ENCODE results near the gene FGF12.

Gene FGF12

GRCh38 chr3:192433704-192434103, 293.6 kb downstream of the FGF12 start:
- no peak overlapping the region for H4K91ac ChIP-seq (ENCODE audit: low read length)
- no peak overlapping the region for H3K4ac ChIP-seq (ENCODE audit: low read depth in 1 of 2, low read length in 2 of 2)
- no peak overlapping the region for H2BK5ac ChIP-seq (ENCODE audit: low read depth, low read length, poor library complexity, severe bottlenecking)
- peaks cover 0 to 10% of the 10 kb centered on the region in 2 experiments for H3K27me3 ChIP-seq (ENCODE audit: control insufficient read depth in 1 of 2, insufficient read depth in 1 of 2, low read length in 2 of 2)
- H2BK12ac ChIP-seq (ENCODE audit: low read length in 2 of 2): no peak overlapping the region
- no peaks in the 10 kb centered on the region for H3K9me3 ChIP-seq (ENCODE audit: control insufficient read depth, low read length)
- peak overlapping the region; percentile 38 for H3K4me2 ChIP-seq (ENCODE audit: low read length, poor library complexity, severe bottlenecking)
- no peak overlapping the region for H3K14ac ChIP-seq (ENCODE audit: low read length in 2 of 2)
- H3K4me3 ChIP-seq (ENCODE audit: insufficient read depth in 1 of 2, low read depth in 1 of 2, low read length in 2 of 2): no peak overlapping the region
- H2BK15ac ChIP-seq (ENCODE audit: low read depth, poor library complexity, severe bottlenecking): no peak overlapping the region
- H3K18ac ChIP-seq (ENCODE audit: low read depth in 1 of 2, low read length in 2 of 2): no peak overlapping the region
- H3K27ac ChIP-seq (ENCODE audit: low read length, poor library complexity, severe bottlenecking): peak overlapping the region; percentile 70
- DNase-seq: no peak
- H2AK5ac ChIP-seq (ENCODE audit: low read length, severe bottlenecking): no peak overlapping the region
- no peak overlapping the region for H3K23ac ChIP-seq (ENCODE audit: low read length in 2 of 2)
- 80% methylated on average over 4 of the region's 5 CpGs for WGBS
- H2AFZ ChIP-seq (ENCODE audit: low read depth, low read length): no peak overlapping the region
- peaks cover 3% of the 10 kb centered on the region for H3K4me1 ChIP-seq (ENCODE audit: control insufficient read depth, insufficient read depth, low read depth, low read length)
- H3K79me1 ChIP-seq (replicated peaks; ENCODE audit: low read length, poor library complexity, severe bottlenecking): no peaks in the 10 kb centered on the region
- no peaks in the 10 kb centered on the region for H3K36me3 ChIP-seq (ENCODE audit: control insufficient read depth in 1 of 2, insufficient read depth in 2 of 2, low read depth in 1 of 2, low read length in 2 of 2)
- no peak overlapping the region for H3K9ac ChIP-seq (ENCODE audit: low read length)
- no peak overlapping the region for H4K8ac ChIP-seq (ENCODE audit: low read length)
- H2BK120ac ChIP-seq (ENCODE audit: low read depth, low read length): no peak overlapping the region

- Histone ChIP-seq H3K18ac (ENCODE audit: low read depth in 1 of 2, low read length in 2 of 2) (no peak overlapping the region), H2BK120ac (ENCODE audit: low read depth, low read length) (no peak overlapping the region), H3K9me3 (ENCODE audit: control insufficient read depth, low read length) (no peaks in the 10 kb centered on the region), H3K27ac (ENCODE audit: low read length, poor library complexity, severe bottlenecking) (no peak overlapping the region), H3K36me3 (ENCODE audit: control insufficient read depth in 1 of 2, insufficient read depth in 2 of 2, low read depth in 1 of 2, low read length in 2 of 2) (no peaks in the 10 kb centered on the region), H3K4me3 (ENCODE audit: insufficient read depth in 1 of 2, low read depth in 1 of 2, low read length in 2 of 2) (no peak overlapping the region), H3K23ac (ENCODE audit: low read length in 2 of 2) (no peak overlapping the region), H4K8ac (ENCODE audit: low read length) (no peak overlapping the region), H2BK12ac (ENCODE audit: low read length in 2 of 2) (no peak overlapping the region), H2AFZ (ENCODE audit: low read depth, low read length) (no peak overlapping the region), H3K79me1 (replicated peaks; ENCODE audit: low read length, poor library complexity, severe bottlenecking) (no peaks in the 10 kb centered on the region), H3K9ac (ENCODE audit: low read length) (no peak overlapping the region), H2BK5ac (ENCODE audit: low read depth, low read length, poor library complexity, severe bottlenecking) (no peak overlapping the region), H3K27me3 (ENCODE audit: control insufficient read depth in 1 of 2, insufficient read depth in 1 of 2, low read length in 2 of 2) (peaks cover 0 to 5% of the 10 kb centered on the region in 2 experiments), H4K91ac (ENCODE audit: low read length) (no peak overlapping the region), H3K14ac (ENCODE audit: low read length in 2 of 2) (no peak overlapping the region), H2AK5ac (ENCODE audit: low read length, severe bottlenecking) (no peak overlapping the region), H2BK15ac (ENCODE audit: low read depth, poor library complexity, severe bottlenecking) (no peak overlapping the region), H3K4ac (ENCODE audit: low read depth in 1 of 2, low read length in 2 of 2) (no peak overlapping the region), H3K4me2 (ENCODE audit: low read length, poor library complexity, severe bottlenecking) (no peak overlapping the region), H3K4me1 (ENCODE audit: control insufficient read depth, insufficient read depth, low read depth, low read length) (no peaks in the 10 kb centered on the region)
- no peak for DNase-seq
- 100% methylated on average over 2 of the region's 2 CpGs for WGBS
Measured at GRCh38 chr3:192422997-192423342, 304.4 kb downstream of the FGF12 start.

DNA sequence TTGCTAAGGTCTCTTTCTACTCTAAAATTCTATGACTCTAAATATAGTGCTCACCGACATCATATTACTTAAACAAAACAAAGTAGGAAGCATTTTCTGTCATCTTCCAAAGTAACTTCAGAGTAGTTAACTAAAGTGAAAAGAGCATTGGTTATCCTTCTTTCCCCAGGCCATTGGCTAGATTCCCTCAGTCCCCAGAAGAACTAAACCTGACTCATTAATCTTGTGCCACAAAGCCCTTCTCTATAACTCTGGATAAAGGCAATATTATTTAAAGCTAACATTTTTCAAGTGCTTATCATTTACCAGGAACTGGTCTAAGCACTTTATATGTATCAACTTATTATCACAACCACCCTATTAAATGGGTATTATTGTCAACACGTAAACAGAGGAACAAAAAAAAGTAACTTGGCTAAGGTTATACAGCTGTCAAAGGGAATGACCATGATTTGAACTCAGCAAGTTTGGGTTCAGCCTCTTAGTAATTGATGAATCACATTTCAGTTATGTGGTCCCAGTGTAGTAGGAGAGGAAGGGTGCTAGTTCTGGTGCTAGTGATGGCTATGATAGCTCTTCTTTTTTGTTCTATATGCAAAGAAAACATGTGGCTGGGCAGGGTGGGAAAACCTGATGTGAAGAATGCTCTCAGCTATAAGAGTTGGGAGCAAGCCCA, 304.9 kb downstream of the FGF12 start:
- no peak overlapping the region for H3K9ac ChIP-seq (ENCODE audit: low read length)
- no peak overlapping the region for H4K8ac ChIP-seq (ENCODE audit: low read length)
- no peak overlapping the region for H4K91ac ChIP-seq (ENCODE audit: low read length)
- H3K18ac ChIP-seq (ENCODE audit: low read depth in 1 of 2, low read length in 2 of 2): no peak overlapping the region
- DNase-seq: no peak
- no peak overlapping the region for H2BK5ac ChIP-seq (ENCODE audit: low read depth, low read length, poor library complexity, severe bottlenecking)
- no peak overlapping the region for H2BK12ac ChIP-seq (ENCODE audit: low read length in 2 of 2)
- no peaks in the 10 kb centered on the region for H3K27me3 ChIP-seq (ENCODE audit: control insufficient read depth in 1 of 2, insufficient read depth in 1 of 2, low read length in 2 of 2)
- H3K79me1 ChIP-seq (replicated peaks; ENCODE audit: low read length, poor library complexity, severe bottlenecking): no peaks in the 10 kb centered on the region
- no peak overlapping the region for H3K14ac ChIP-seq (ENCODE audit: low read length in 2 of 2)
- H3K27ac ChIP-seq (ENCODE audit: low read length, poor library complexity, severe bottlenecking): no peak overlapping the region
- no peaks in the 10 kb centered on the region for H3K36me3 ChIP-seq (ENCODE audit: control insufficient read depth in 1 of 2, insufficient read depth in 2 of 2, low read depth in 1 of 2, low read length in 2 of 2)
- no peak overlapping the region for H2AK5ac ChIP-seq (ENCODE audit: low read length, severe bottlenecking)
- no peaks in the 10 kb centered on the region for H3K9me3 ChIP-seq (ENCODE audit: control insufficient read depth, low read length)
- WGBS: 87% methylated on average over 2 of the region's 2 CpGs
- H3K4me3 ChIP-seq (ENCODE audit: insufficient read depth in 1 of 2, low read depth in 1 of 2, low read length in 2 of 2): no peak overlapping the region
- H3K4me2 ChIP-seq (ENCODE audit: low read length, poor library complexity, severe bottlenecking): no peak overlapping the region
- H3K4me1 ChIP-seq (ENCODE audit: control insufficient read depth, insufficient read depth, low read depth, low read length): no peaks in the 10 kb centered on the region
- H3K23ac ChIP-seq (ENCODE audit: low read length in 2 of 2): no peak overlapping the region
- H3K4ac ChIP-seq (ENCODE audit: low read depth in 1 of 2, low read length in 2 of 2): no peak overlapping the region
- H2AFZ ChIP-seq (ENCODE audit: low read depth, low read length): no peak overlapping the region
- no peak overlapping the region for H2BK120ac ChIP-seq (ENCODE audit: low read depth, low read length)
- no peak overlapping the region for H2BK15ac ChIP-seq (ENCODE audit: low read depth, poor library complexity, severe bottlenecking)

DNA sequence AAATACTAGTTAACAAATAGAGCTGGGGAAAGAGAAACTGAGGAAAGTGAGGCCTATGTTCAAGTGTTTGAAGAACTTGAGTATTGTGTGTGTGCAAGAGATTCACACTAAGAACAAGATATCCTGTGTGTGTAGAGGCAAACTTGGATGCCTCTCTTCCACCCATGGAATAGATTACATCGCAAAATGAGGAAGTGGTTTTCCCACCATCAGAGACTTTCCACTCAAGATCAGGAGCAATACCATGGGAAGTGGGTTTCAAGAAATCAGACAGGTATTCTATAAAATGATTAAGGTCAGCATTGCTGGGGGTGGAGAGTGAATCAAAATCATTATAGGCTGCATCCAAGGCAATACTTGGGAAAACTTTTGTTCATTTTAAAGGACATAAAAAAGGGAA, 308.0 kb downstream of the FGF12 start:
- DNase-seq: no peak
- no peaks in the 10 kb centered on the region for H3K79me1 ChIP-seq (replicated peaks; ENCODE audit: low read length, poor library complexity, severe bottlenecking)
- no peak overlapping the region for H3K27ac ChIP-seq (ENCODE audit: low read length, poor library complexity, severe bottlenecking)

More for the DNA sequence above, 308.0 kb downstream of the FGF12 start:
- H3K4me2 ChIP-seq (ENCODE audit: low read length, poor library complexity, severe bottlenecking): no peak overlapping the region
- H3K36me3 ChIP-seq (ENCODE audit: control insufficient read depth in 1 of 2, insufficient read depth in 2 of 2, low read depth in 1 of 2, low read length in 2 of 2): no peaks in the 10 kb centered on the region
- no peak overlapping the region for H3K4ac ChIP-seq (ENCODE audit: low read depth in 1 of 2, low read length in 2 of 2)
- H2AK5ac ChIP-seq (ENCODE audit: low read length, severe bottlenecking): no peak overlapping the region
- H2AFZ ChIP-seq (ENCODE audit: low read depth, low read length): no peak overlapping the region
- H3K14ac ChIP-seq (ENCODE audit: low read length in 2 of 2): no peak overlapping the region
- no peak overlapping the region for H3K9ac ChIP-seq (ENCODE audit: low read length)
- no peak overlapping the region for H2BK15ac ChIP-seq (ENCODE audit: low read depth, poor library complexity, severe bottlenecking)
- no peak overlapping the region for H3K18ac ChIP-seq (ENCODE audit: low read depth in 1 of 2, low read length in 2 of 2)
- no peaks in the 10 kb centered on the region for H3K9me3 ChIP-seq (ENCODE audit: control insufficient read depth, low read length)
- no peaks in the 10 kb centered on the region for H3K27me3 ChIP-seq (ENCODE audit: control insufficient read depth in 1 of 2, insufficient read depth in 1 of 2, low read length in 2 of 2)
- no peak overlapping the region for H2BK120ac ChIP-seq (ENCODE audit: low read depth, low read length)
- H3K4me3 ChIP-seq (ENCODE audit: insufficient read depth in 1 of 2, low read depth in 1 of 2, low read length in 2 of 2): no peak overlapping the region
- no peaks in the 10 kb centered on the region for H3K4me1 ChIP-seq (ENCODE audit: control insufficient read depth, insufficient read depth, low read depth, low read length)
- no peak overlapping the region for H3K23ac ChIP-seq (ENCODE audit: low read length in 2 of 2)
- no CpG with 5 or more reads among the region's 1 CpG for WGBS
- no peak overlapping the region for H4K8ac ChIP-seq (ENCODE audit: low read length)
- H2BK5ac ChIP-seq (ENCODE audit: low read depth, low read length, poor library complexity, severe bottlenecking): no peak overlapping the region
- no peak overlapping the region for H4K91ac ChIP-seq (ENCODE audit: low read length)
- no peak overlapping the region for H2BK12ac ChIP-seq (ENCODE audit: low read length in 2 of 2)
